Lower leg skin (tissue), 3 donors: Measurements from ENCODE around the gene PSAT1.

Source experiments
- POLR2A ChIP-seq, 2 donors: fragments of 450-650 bp; IDR thresholded peaks; one replicate each; pipeline ENCODE4 v1.6.1; 2016 to 2017; ENCODE audit warnings: antibody characterized with exemption in 2 of 2, mild to moderate bottlenecking in 1 of 2, moderate library complexity in 1 of 2
- TF ChIP-seq, protein P1 (sequence below), 3 donors: fragments of 450-650 bp; IDR thresholded peaks; one replicate each; pipeline ENCODE4 v1.5.1; 2016; ENCODE audit warnings: antibody characterized with exemption in 3 of 3, mild to moderate bottlenecking in 3 of 3, moderate library complexity in 2 of 3

DNA sequence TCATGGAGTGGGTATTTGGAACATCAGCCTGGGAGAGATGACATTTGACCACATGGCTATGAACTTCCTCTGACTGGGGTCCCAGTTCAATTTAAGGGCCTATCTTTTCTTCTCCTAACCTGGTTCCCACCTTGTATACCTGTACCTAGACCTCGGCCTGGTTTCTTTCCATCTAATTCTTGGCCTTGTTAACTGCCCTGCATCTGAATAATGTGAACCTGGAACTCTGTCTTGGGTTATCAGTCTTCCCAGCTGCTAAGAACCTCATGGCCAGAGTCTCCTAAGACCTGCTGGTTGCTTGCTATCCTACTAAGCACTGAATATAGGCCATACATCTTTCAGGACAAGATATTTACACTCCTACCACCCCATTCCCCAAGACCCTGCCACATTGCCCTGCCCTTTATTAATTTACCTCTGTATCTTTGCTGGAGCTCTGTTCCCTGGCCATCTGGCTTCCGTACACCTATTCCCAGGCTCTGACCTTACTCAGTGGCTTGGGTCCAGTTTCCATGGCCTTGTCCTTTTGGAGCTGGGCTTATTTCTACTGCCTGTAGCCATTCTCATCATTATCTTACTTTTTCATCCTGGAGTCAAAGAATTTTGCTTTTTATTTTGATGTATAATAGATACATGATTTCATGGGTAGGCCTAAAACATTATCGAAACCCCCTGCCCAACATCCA, 6.6 kb downstream of the PSAT1 start:
- TF ChIP-seq, protein P1, sequence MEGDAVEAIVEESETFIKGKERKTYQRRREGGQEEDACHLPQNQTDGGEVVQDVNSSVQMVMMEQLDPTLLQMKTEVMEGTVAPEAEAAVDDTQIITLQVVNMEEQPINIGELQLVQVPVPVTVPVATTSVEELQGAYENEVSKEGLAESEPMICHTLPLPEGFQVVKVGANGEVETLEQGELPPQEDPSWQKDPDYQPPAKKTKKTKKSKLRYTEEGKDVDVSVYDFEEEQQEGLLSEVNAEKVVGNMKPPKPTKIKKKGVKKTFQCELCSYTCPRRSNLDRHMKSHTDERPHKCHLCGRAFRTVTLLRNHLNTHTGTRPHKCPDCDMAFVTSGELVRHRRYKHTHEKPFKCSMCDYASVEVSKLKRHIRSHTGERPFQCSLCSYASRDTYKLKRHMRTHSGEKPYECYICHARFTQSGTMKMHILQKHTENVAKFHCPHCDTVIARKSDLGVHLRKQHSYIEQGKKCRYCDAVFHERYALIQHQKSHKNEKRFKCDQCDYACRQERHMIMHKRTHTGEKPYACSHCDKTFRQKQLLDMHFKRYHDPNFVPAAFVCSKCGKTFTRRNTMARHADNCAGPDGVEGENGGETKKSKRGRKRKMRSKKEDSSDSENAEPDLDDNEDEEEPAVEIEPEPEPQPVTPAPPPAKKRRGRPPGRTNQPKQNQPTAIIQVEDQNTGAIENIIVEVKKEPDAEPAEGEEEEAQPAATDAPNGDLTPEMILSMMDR (IDR thresholded peaks at IDR 0.05): no peak
- no peak for TF ChIP-seq POLR2A (IDR thresholded peaks at IDR 0.05)
